Measurements from ENCODE around the gene HLA-DPA1. TPM values are rescaled to one million over a fixed set of nuclear protein-coding genes. Genes with fewer than 3 reads are reported as not detected.
"Not testable (repeated sequence)": the region's sequence is repeated elsewhere in the genome, so short reads cannot be mapped to it uniquely, and the experiment has no call there.

HLA-DPA1 gene
- total RNA-seq, 1 donor from 2014 or later, result 3.0 TPM

DNA sequence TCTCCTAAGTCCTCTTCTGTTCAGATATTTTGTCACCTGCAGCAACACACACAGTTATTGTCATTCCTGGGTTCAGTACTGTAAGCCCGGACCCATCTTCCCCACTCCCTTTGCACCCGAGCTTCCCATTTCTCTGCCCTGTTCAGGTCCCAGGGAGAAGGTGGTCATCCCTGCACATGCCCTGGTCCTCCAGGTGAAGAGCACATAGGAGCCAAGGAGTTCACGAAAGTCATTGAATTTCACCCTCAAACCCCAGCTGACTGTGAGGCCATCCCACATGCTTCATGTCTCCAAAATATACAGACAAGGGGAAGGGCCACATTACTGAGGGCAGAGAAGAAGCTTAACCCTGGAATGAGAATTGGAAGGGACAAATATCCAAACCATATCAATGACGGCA, 8.1 kb downstream of the HLA-DPA1 start:
- no peak for DNase-seq (ENCODE audit: low read depth in 2 of 2)

DNA sequence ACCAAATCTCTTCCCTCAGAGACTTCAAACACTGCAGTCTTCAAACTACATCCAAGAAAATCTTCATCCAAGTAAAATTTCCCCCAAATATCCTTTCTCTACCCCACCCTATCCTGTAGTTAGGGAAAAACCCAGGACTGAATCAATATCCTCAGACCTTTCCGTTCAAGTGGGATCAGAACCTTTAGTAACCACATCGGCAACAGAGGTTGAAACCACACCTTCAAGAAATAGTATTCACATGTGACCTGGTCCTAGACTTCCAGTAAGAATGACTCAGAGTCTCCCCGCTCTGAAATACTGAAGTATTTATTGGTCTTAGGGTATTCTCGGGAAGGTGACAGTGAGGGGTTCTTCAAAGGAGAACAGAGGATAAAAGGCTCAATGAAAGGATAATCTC, 8.7 kb downstream of the HLA-DPA1 start:
- no peak for DNase-seq (ENCODE audit: low read depth in 2 of 2)

DNA sequence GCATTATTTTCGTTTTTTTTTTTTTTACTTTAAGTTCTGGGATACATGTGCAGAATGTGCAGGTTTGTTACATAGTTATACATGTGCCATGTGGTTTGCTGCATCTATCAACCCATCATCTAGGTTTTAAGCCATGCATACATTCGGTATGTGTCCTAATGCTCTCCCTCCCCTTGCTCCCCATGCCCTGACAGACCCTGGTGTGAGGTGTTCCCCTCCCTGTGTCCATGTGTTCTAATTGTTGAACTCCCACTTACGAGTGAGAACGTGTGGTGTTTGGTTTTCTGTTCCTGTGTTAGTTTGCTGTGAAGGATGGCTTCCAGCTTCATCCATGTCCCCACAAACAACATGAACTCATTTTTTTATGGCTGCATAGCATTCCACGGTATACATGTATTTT, 10.0 kb downstream of the HLA-DPA1 start:
- not testable (repeated sequence) for DNase-seq (ENCODE audit: low read depth in 2 of 2)

DNA sequence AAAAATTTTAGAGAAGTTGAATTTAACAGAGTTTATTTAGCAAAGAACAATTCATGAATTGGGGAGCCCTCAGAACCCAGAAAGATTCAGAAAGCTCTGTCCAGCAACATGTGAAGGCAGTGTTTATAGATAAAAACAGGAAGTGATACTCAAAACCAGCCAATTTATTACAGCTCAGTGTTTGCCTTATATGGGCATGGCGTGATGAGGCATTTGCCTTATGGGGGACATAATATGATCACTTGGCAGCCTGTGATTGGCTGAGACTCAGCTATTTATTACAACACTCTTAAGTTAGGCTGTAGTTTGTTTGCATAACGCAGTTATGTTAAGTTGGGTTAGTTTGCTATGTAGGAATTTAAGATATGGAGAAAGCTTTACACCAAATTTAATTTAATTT, 11.5 kb downstream of the HLA-DPA1 start:
- DNase-seq (ENCODE audit: low read depth in 2 of 2), result peak; percentile 26 to 57

DNA sequence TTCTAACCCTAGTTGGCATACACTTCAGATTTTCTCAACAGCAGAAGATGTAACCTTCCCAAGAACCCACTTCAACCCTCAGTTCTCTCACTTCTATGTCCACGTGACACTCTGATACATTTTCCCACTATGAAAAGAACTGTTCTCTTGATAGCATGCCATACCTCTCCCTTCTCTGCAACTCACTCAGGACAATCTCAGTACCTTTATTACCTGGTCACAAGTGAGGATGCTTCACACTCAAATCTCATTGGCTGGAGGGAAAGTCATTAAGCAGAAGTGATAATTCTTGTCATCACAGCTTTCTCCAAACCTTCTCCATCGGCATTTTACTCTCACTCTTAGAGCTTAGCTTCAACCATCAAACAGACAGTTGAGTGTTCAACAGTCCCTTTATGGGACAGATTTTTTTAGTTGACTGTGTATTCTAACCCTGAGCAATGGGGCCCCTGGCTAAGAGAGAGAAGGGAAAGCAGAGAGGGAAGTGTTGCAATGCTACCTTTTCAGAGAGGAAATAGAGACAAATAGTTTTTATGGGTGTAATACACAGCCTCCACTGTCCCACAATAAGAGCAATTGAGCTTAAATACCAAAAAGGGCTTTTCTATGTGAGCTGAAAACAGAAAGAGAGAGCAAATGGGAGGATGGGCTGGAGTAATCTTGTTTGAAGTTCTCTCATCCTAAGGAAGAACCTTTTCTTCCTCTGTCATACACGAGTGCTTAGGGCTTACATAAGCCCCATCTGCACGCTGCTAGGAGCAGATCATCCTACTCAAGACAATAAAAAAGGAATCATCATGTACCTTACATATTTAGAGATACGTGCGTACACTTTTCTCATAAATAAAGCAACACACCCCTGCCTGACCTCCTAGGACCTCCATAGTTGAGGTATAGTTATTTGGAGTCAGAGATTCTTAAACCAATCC, 16.0 kb downstream of the HLA-DPA1 start:
- DNase-seq (ENCODE audit: low read depth in 2 of 2), result no peak

DNA sequence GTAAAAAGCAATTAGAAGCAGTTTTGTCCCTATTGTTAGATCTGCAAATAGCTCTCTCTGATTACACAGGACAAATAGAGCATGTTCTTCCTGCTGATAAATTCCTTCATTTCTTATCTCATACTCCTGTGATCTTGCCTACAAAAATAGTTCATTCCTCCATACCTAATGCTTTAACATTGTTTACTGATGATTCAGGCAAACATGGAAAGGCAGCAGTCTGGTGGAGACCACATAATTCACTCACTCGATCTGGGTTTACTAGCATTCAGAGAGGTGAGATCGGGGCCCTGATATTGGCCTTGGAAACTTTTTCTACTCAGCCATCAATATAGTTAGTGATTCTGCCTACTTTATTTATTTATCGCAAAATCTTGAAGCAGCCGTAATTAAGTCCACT, 20.2 kb downstream of the HLA-DPA1 start:
- DNase-seq (ENCODE audit: low read depth in 2 of 2), result no peak

DNA sequence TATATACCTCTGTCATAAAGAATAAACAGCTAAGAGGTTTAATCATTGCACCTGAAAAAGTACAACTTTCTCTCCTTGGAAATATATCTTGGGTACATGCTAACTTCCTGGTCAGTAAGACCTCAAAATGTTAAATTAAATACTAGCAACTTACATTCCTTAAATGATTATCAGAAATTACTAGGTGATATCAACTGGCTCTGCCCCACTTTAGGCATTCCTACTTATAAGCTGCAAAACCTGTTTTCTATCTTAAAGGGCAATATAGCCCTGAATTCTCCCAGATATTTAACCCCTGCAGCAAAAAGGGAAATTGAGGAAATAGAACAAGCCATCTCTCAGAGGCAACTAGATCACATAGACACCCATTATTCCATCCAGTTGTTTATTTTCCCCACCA, 20.8 kb downstream of the HLA-DPA1 start:
- no peak for DNase-seq (ENCODE audit: low read depth in 2 of 2)

DNA sequence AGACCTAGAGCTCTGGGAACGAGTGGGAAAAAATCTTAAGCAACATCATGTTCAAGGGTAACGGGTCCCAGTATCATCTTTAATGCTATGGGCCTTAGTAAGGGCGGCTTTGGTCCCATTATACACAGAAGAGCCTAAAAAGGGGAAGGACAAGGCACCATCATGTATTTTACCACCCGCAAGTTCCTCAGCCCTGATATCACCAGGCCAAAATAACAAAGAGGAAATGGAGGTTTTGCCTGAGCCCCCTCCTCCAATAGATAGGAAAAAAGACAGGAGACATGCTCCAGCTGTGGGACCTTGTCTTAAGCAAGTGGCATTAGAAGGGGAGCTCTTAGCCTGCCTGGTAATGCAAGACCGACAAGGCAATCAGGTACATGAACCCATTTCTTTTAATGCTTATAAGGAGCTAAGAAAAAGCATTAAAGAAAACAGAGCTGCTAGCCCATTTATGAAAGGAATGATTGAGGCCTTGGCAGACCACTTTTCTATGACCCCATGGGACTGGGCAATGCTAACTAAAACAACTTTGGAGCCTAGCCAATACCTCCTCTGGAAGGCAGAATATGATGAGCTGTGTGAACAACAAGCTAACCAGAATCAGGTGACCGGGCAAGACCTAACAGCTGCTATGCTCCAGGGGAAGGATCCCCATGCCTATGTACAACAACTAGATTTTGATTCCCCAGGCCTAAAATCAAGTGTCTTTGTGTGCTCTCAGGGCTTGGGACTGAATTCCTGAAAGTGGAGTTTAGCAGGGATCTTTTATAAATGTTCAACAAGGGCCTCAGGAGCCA, 23.2 kb downstream of the HLA-DPA1 start:
- no peak for DNase-seq (ENCODE audit: low read depth in 2 of 2)

DNA sequence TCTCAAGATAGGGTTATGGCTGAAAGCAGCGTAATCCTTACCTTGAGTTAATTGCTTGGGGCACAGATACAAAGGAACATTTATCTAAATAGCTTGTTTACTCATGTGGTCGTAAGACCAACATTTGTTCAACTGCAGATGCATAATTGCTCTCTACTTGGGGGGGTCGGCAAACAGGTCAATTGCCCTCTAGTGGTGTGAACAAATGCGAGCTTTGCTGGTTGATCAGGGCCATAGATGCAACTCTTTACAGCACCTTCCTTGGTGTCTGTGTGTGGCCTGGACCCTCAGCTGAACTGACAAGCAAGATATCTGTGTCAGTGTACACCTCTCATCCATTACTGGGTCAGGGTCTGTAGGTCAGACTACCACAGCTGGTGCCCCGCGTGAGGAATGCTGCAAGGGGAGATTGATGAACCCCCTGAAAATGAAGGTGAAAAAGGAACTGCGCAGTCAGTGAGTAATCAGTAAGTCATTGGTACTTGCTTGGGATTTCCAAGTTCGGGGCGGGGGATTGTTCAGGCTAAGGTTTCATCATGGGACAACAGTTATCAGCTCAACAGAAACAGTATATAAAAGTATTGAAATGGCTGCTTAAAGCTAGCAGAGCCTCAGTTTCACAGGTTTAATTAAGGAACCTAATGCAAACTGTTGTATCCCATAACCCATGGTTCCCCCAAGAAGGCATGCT, 24.0 kb downstream of the HLA-DPA1 start:
- peak; percentile 5 to 23 for DNase-seq (ENCODE audit: low read depth in 2 of 2)

DNA sequence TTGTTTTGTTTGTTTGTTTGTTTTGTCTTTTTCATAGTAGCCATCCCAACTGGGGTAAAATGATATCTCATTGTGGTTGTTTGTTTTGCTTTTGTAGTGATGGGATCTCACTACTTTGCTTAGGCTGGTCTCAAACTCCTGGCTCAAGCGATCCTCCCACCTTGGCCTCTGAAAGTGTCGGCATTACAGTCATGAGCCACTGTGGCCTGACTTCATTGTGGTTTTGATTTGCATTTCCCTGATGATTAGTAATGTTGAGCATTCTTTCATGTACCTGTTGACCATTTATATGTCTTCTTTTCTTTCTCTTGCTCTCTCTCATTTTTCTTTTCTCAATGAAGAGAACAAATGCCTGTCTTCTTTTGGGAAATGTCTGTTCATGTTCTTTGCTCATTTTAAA, 33.3 kb downstream of the HLA-DPA1 start:
- no peak for DNase-seq (ENCODE audit: low read depth in 2 of 2)

DNA sequence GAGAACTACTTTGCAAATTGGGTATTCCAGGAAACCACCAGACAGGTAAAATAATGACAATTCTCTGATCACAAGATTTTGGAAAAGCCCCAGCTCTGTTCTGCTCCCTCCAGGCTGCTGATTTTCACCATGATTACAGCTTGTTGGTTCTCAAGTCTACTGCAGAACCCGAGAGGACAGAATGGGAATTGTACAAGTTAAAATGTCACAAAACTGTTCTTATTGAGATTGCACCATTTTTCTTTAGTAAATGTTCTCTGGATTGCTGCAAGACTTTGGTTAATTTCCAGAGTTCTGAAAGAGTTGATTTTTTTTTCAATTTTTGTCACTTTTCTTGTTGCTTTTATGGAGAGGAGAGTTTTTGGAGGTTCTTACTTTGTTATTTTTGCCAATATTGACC, 36.9 kb downstream of the HLA-DPA1 start:
- DNase-seq (ENCODE audit: low read depth in 2 of 2), result no peak

DNA sequence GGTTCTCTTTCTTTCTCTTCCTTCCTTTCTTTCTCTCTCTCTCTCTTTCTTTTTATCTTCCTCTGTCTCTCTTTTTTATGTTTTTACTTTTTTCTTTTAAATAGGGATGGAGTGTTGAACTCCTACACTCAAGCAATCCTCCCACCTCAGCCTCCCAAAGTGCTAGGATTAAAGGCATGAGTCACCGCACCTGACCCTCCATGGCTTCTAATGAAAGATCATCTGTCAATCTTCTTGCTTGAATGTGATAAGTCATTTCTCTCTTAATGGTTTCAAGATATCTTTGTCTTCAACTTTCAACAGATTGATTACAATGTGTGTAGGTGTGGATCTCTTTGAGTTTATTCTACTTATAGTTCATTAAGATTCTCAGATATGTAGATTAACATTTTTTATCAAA, 38.9 kb downstream of the HLA-DPA1 start:
- no peak for DNase-seq (ENCODE audit: low read depth in 2 of 2)

DNA sequence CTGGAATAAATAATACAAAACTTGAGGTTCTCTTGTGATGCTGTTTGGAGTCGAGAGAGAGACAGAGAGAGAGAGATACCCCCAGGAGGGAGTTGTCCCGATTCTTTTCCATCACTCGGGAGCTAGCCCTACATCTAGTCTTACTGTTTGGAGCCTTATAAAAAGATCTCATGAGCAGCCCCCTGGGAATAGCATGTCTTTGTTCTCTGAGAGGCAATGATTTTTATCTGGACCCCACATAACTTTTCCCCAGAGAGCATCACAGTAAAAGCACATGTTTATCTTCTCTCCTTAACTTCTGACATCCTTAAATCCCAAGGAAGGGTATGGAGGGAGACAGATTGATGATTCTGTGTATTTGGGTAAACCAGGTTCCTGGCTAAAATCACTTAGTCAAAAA, 43.2 kb downstream of the HLA-DPA1 start:
- no peak for DNase-seq (ENCODE audit: low read depth in 2 of 2)

DNA sequence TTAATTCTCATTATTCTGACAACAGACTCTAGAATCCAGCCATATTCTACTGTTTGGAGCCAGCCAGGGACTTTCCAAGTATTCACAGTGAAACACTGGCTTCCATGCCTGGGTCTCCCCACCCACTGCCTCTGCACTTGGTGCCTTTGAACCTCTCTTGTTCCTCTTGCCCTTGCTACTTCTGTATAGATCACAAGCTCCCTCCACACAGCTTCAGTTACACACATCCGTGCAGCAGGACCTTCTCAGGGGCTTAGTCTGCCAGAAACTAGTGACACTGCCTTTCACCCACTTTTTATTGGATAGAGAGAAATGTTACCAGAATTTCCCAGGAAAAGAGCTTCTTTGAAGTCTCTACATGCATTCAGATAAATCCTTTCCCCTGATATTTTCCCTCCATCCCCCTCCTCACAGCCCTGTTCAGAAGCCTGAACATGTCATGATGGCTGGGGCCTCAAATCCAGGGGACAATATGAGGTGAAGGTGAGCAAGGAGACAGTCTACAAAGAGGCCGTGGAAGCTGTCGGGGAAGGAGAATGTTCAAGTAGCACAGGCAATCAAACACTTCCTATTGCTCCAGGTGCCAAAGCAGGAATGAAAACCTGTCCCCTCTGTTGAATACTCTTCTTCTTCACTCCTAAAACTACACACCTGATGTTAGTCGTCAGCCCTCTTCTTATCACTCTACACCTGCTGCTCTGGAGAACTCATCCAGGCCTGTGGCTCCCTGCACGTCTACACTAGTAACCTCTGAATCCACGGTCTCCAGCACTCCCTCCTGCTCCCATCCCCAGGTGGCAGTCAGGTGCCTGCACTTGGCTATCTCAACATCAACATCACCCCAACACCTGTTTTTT, 43.9 kb downstream of the HLA-DPA1 start:
- DNase-seq (ENCODE audit: low read depth in 2 of 2), result no peak

DNA sequence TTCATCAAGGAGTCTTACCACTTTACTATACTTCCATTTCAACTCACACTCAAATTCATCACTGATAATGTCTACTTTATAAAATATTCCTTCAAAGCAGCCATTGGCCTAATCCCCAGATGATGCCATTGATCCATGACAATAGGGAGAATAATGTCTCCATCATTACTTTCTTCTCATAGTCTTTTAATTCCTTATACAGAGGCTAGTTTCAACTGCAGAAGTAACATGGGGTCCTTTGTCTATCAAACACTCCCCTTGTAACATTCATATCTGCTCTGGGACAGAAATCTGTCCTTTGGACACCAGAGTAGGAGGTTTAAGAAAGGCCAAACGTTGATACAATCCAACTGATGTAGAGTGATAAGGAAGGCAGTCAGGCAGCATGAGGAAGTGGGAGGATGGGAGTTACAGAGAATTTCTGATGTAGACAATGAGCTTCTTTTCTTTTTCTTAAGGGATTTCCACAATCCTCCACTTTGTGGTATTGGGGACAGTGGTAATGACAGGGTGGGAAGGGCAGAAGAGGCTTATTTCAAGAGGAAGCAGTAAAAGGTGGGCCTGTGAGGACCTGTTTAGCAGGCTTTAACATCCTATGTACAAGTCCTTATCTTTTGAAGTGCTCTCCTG, 45.1 kb downstream of the HLA-DPA1 start:
- no peak for DNase-seq (ENCODE audit: low read depth in 2 of 2)

DNA sequence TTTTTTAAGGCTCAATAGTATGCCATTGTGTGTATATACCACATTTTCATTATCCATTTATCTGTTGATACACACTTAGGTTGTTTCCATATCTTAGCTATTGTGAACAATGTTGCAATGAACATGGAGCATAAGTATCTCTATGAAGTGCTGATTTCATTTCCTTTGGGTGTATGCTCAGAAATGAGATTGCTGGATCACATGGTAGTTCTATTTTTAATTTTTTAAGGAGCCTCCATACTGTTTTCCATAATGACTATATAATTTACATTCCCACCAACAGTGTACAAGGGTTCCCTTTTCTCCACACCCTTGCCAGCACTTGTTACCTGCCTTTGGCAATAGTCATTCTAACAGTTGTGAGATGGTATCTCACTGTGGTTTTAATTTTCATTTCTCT, 48.9 kb downstream of the HLA-DPA1 start:
- DNase-seq (ENCODE audit: low read depth in 2 of 2), result no peak

DNA sequence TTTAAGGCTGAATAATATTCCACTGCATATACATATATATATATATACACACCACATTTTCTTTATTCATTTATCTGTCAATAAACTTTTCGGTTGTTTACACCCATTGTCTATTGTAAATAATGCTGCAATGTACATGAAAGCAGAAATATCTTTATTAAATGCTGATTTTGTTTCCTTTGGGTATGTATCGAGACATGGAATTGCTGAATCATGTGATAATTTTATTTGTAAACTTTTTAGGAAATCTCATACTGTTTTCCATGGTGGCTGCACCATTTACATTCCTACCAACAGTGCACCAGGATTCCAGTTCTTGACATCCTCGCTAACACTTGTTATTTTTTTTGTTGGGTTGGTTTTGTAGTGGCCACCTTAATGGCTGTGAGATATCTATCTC, 49.9 kb downstream of the HLA-DPA1 start:
- DNase-seq (ENCODE audit: low read depth in 2 of 2), result no peak

DNA sequence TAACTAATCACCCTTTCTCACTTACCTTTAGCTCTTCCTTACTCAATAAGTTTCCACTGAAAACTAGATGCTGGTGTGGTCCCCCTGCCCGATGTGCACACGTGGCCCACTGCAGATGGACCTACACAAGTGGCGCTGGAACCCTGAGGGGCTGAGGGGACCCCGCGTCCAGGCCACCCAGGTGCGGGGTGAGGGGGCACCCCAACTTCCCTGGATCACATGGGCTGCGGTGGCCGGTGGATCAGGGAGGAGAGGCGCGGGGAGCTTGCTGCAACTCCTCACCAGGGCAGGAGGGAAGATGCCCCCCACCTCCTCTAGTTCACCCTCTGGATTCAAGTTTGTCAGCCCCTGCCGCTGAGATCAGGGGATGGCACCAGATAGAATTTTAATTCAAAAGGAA, 51.5 kb downstream of the HLA-DPA1 start:
- no peak for DNase-seq (ENCODE audit: low read depth in 2 of 2)

DNA sequence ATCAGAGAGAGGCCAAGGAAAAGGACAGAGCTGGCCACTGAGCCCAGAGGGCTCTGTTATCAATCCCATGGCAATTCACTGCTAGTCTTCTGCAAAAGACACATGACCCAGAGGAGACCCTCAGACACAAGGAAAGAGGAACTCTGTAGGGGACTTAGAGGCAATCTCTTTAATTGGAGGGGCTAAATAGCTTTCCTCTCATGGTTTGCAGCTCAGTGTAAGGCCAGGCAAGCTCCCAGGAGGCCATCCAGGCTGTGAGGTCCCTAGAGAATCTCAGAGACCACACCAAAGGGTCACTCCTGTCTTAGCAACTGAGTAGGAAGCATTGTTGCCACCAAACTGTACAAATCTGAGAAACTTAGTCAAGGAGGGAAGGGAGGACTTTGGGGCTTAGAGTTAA, 54.1 kb downstream of the HLA-DPA1 start:
- DNase-seq (ENCODE audit: low read depth in 2 of 2), result no peak

DNA sequence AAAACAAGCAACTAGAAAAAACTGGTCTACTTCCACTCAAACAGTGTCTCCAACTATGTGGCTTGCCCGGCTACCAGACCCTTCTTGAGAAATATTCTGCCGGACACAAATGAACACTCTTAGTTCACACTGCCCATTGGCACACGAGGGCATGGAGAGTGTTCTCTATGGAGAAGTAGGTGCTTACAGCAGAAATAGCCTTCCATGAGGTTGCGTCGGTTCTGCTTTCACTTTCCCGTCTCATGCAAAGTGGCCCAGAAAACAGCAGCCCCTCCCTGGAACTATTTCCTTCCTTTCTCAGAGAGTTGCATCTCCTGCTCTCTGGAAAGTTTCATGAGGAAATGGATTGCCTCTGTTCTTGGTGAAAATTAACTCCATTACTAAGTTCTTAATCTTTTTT, 54.5 kb downstream of the HLA-DPA1 start:
- peak; percentile 72 to 83 for DNase-seq (ENCODE audit: low read depth in 2 of 2)

DNA sequence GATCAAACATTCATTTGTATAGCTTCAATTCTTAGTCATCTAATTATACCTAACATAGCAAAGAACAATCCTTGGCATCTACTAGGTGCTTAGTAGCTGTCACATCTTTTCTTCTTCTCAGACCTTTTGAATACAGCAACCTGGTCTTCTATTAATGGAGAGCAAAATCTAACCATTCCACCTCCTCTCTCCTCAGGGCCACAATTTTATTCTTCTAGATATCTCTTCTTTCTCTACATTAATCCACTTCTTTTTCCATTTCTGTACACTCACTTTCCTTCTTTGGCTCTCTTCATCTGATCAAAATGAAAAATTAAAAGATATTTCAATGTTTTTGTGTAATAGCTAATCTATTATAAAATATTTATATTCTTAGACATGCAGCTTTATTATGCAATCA, 55.0 kb downstream of the HLA-DPA1 start:
- DNase-seq (ENCODE audit: low read depth in 2 of 2), result no peak
